ENCODE results near the gene ASCC3. TPM values are rescaled to one million over a fixed set of nuclear protein-coding genes. Genes with fewer than 3 reads are reported as not detected.

Gene ASCC3
- total and polyA plus RNA-seq, 2 of the 4 experiments (the other 2 are of a cell fraction), result 25.8 to 104 TPM

DNA sequence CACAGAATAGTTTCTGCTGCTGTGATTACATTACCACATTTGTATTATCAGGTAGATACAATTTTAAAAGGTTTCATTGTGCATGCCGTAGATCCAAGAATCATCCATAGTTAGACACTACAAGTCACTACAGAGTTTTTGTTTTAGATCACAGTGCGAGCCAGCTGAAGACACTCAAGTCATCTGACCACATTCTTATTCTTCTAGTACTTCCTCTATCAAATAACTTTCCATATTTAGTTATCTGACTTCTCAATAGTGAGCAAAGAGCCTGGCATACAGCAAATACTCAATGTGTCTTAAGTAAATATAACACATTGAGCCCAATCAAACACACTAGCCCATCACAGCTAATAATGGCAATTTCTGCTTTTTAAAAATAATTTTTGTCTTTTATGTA, 195.4 kb downstream of the ASCC3 start:
- Histone ChIP-seq H3K4me3 (ENCODE audit: insufficient read depth, low read depth, low read length) (no peak overlapping the region), H2AK9ac (replicated peaks; ENCODE audit: low read depth, low read length, poor library complexity) (no peak overlapping the region), H4K91ac (ENCODE audit: insufficient read depth, low read depth, low read length) (no peak overlapping the region), H3K23ac (ENCODE audit: low read depth, low read length) (no peak overlapping the region), H4K5ac (ENCODE audit: low read depth, low read length) (no peak overlapping the region), H2AK5ac (ENCODE audit: low read depth, low read length) (no peak overlapping the region), H3K14ac (replicated peaks; ENCODE audit: low read depth, low read length) (no peak overlapping the region), H2BK5ac (ENCODE audit: low read depth, low read length, poor library complexity, severe bottlenecking) (no peak overlapping the region), H3K9me3 (ENCODE audit: control insufficient read depth, insufficient read depth, low read length) (no peaks in the 10 kb centered on the region), H3K4ac (ENCODE audit: low read depth, low read length) (no peak overlapping the region), H4K8ac (ENCODE audit: low read depth in 2 of 2, low read length in 2 of 2) (no peak overlapping the region), H3K27me3 (ENCODE audit: control insufficient read depth, insufficient read depth, low read length) (no peaks in the 10 kb centered on the region), H3K18ac (ENCODE audit: low read depth, low read length) (no peak overlapping the region), H3K36me3 (ENCODE audit: control insufficient read depth, insufficient read depth, low read length) (no peaks in the 10 kb centered on the region), H4K20me1 (ENCODE audit: insufficient read depth, low read length) (no peaks in the 10 kb centered on the region), H2BK15ac (ENCODE audit: low read depth, low read length) (no peak overlapping the region), H3K79me1 (ENCODE audit: low read depth in 1 of 2, low read length in 2 of 2) (0 out of 4 replicates have a peak, but pooled peaks cover 0 to 3% of the 10 kb centered on the region in 2 experiments), H3K4me1 (ENCODE audit: control insufficient read depth, insufficient read depth, low read length) (no peaks in the 10 kb centered on the region), H3K9me1 (ENCODE audit: insufficient read depth, low read length) (no peaks in the 10 kb centered on the region; the same call in 1 of the 2 replicates), H3K56ac (ENCODE audit: extremely low read depth, insufficient read depth, low read length) (no peak overlapping the region), H3K27ac (ENCODE audit: insufficient read depth, low read length) (no peak overlapping the region), H2BK20ac (ENCODE audit: low read depth, low read length) (no peak overlapping the region), H3K4me2 (ENCODE audit: low read depth, low read length) (no peak overlapping the region), H2AFZ (replicated peaks; ENCODE audit: low read length, poor library complexity) (no peak overlapping the region), H2BK120ac (ENCODE audit: low read depth, low read length) (no peak overlapping the region), H3K9ac (ENCODE audit: low read depth, low read length) (no peak overlapping the region)
- 100% methylated on average over 1 of the region's 2 CpGs; no CpG with 5 or more reads in 1 of the 2 experiments for WGBS, 2 experiments (ENCODE audit: extremely low coverage in 2 of 2, insufficient read length in 1 of 2)
- CTCF ChIA-PET, result no interaction called here
- dilution Hi-C loops (cut with HindIII; ENCODE audit: low sequenced_read_pairs, unreplicated experiment) (no loop called here), in situ Hi-C loops (cut with MboI; ENCODE audit: low sequenced_read_pairs) (no loop called here), intact Hi-C loops (cut with micrococcal nuclease) (no loop called here)
- BruUV-seq (replicated peaks), result no TSS peak
- no peak for TF ChIP-seq POLR2A (IDR thresholded peaks at IDR 0.05; ENCODE audit: low read depth, low read length)
- TF ChIP-seq, protein P1, sequence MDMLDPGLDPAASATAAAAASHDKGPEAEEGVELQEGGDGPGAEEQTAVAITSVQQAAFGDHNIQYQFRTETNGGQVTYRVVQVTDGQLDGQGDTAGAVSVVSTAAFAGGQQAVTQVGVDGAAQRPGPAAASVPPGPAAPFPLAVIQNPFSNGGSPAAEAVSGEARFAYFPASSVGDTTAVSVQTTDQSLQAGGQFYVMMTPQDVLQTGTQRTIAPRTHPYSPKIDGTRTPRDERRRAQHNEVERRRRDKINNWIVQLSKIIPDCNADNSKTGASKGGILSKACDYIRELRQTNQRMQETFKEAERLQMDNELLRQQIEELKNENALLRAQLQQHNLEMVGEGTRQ (IDR thresholded peaks at IDR 0.05; ENCODE audit: low read depth, low read length), result no peak
- DNase-seq (peak; percentile 7), ATAC-seq (ENCODE audit: low read depth) (no peak)
- POLR2A ChIA-PET (ENCODE audit: unreplicated experiment), result no interaction called here
